ENCODE measurements around the gene SLC2A3. TPM values are rescaled to one million over a fixed set of nuclear protein-coding genes. Genes with fewer than 3 reads are reported as not detected.

SLC2A3 gene
- total RNA-seq, 4 donors from 2014 or later: 8.2 to 64.1 (median 48.0) TPM

DNA sequence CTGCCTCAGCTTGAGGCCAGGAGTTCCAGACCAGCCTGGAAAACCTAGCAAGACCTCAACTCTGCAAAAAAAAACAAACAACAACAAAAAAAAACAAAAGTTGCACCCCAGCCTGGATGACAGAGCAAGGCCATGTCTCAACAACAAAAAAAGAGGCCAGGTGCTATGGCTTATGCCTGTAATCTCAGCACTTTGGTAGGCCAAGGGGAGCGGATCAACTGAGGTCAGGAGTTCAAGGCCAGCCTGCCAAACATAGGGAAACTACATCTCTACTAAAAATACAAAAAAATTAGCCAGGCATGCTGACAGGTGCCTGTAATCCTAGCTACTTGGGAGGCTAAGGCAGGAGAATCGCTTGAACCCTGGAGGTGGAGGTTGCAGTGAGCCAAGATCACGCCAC, 56.7 kb downstream of the SLC2A3 start:
- H3K36me3 ChIP-seq: no peaks in the 10 kb centered on the region
- no peaks in the 10 kb centered on the region for H3K27me3 ChIP-seq
- H3K4me3 ChIP-seq: no peak overlapping the region
- intact Hi-C loops (cut with DNase I; ENCODE audit: low total_unique reads): no loop called here
- H3K4me1 ChIP-seq: no peaks in the 10 kb centered on the region
- no peak for TF ChIP-seq CTCF (IDR thresholded peaks at IDR 0.05)
- no peak for TF ChIP-seq POLR2A (IDR thresholded peaks at IDR 0.05)
- no peak overlapping the region for H3K27ac ChIP-seq
- no peak for DNase-seq
- no peaks in the 10 kb centered on the region for H3K9me3 ChIP-seq

- H3K36me3 ChIP-seq: no peaks in the 10 kb centered on the region
- no peaks in the 10 kb centered on the region for H3K4me1 ChIP-seq
- intact Hi-C loops (cut with DNase I; ENCODE audit: low total_unique reads): no loop called here
- TF ChIP-seq CTCF (IDR thresholded peaks at IDR 0.05): no peak
- no peak for TF ChIP-seq POLR2A (IDR thresholded peaks at IDR 0.05)
- H3K27ac ChIP-seq: no peak overlapping the region
- H3K9me3 ChIP-seq: no peaks in the 10 kb centered on the region
- peaks cover 0 to 4% of the 10 kb centered on the region in 2 donors for H3K27me3 ChIP-seq
- no peak for DNase-seq
- no peak overlapping the region for H3K4me3 ChIP-seq
Measured at GRCh38 chr12:7877420-7877819, 58.6 kb downstream of the SLC2A3 start.

DNA sequence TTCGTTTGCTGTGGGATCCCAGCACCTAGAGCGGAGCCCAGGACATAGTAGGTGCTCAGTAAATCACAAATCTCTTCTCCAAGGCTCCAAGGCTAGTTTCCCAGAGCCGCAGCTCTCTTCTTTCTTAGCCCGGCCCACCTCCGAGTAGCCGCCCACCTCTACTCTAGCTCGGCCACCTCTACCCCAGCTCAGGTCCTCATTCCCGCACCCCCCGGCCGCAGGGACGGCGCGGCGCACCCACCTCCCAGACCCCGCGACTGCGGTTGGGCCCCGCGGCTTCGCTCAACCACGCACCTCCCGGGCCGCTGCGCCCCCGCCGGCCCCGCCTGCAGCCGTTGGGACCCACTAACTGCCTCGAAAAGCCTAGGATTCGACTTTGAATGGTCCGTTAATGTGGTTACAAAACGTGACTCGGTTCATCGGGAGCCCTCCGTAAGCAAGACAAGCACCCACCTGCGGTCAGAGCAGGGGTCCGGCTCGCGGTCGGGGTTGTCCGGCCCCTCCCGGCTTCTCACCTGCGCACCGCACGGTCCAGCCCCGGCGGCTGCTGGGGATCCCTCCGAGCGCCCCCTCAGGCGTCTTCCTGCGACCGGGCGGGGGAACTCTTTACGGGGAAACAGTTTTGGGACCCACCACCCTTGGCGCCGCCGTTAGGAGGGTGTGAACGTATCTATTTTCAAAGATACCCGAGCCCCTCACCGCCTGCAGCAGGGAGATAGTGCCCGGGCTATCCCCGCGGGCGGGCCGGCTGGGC, 63.2 kb downstream of the SLC2A3 start, which contains the start of gene SLC2A14:
TSS of gene SLC2A14 (minus strand) at position 350 of the 754 bp plus-strand sequence. CDS start 3,035 bp downstream, outside the sequence.
- H3K27ac ChIP-seq: no peak within 1 kb of the TSS
- TF ChIP-seq CTCF (IDR thresholded peaks at IDR 0.05) (no peak), POLR2A (IDR thresholded peaks at IDR 0.05) (no peak)
- H3K27me3 ChIP-seq: peaks cover 0 to 4% of the 10 kb centered on the region in 2 donors
- intact Hi-C loops (cut with DNase I; ENCODE audit: low total_unique reads): no loop called here
- H3K4me1 ChIP-seq: no peaks in the 10 kb centered on the region
- H3K36me3 ChIP-seq: no peaks in the 10 kb centered on the region
- peak within 1 kb of the TSS in 1 of 2 donors; percentile 24 for H3K4me3 ChIP-seq
- DNase-seq: no peak
- H3K9me3 ChIP-seq: no peaks in the 10 kb centered on the region

DNA sequence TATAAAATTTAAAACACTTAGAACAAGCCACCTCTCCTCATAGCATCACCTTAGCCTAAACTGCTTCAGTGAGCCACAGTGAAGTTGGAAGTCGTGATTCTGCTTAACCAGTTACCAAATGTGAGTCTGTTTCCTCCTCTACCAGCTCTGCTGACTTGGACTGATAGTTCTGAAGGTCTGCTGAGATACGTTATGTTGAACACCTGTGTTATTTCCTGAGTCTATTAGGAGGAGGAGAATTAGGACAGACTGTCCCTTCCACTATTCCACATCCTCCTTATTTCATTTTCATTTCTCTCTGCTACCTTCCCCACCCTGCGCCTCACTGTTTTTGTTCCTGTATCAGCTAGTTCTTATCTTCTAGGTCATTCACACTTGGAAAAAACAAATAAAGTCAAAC, 65.7 kb downstream of the SLC2A3 start:
- H3K36me3 ChIP-seq: no peaks in the 10 kb centered on the region
- DNase-seq: no peak
- intact Hi-C loops (cut with DNase I; ENCODE audit: low total_unique reads): no loop called here
- no peaks in the 10 kb centered on the region for H3K4me1 ChIP-seq
- H3K27ac ChIP-seq: no peak overlapping the region
- H3K4me3 ChIP-seq: no peak overlapping the region
- H3K9me3 ChIP-seq: no peaks in the 10 kb centered on the region
- peaks cover 0 to 4% of the 10 kb centered on the region in 2 donors for H3K27me3 ChIP-seq
- TF ChIP-seq POLR2A (IDR thresholded peaks at IDR 0.05): no peak
- TF ChIP-seq CTCF (IDR thresholded peaks at IDR 0.05): no peak

Small RNAs within 50 kb of the gene (small RNA-seq; reads per million reads assigned to genes)
- not detected for gene RF00019

Other genes with a start within 250 kb of the SLC2A3 start
- not detected for gene GDF3, start 240.4 kb downstream of the SLC2A3 start, total RNA-seq
- gene DPPA3, start 224.8 kb downstream of the SLC2A3 start, total RNA-seq: not detected
- gene CLEC4C, start 188.8 kb downstream of the SLC2A3 start, total RNA-seq: under 1 TPM in 1 of 4 donors, not detected in 3; 0.62 TPM
- gene NANOGNB, start 171.0 kb downstream of the SLC2A3 start, total RNA-seq: not detected
- gene NANOG, start 146.8 kb downstream of the SLC2A3 start, total RNA-seq: 1 to 10 TPM in 1 of 4 donors, under 1 TPM in 1, not detected in 2; 0.07 to 1.6 TPM
- gene SLC2A14, start 63.3 kb downstream of the SLC2A3 start, total RNA-seq: 1 to 10 TPM in 1 of 4 donors, under 1 TPM in 1, not detected in 2; 0.90 to 1.2 TPM
- gene FOXJ2, start 96.5 kb upstream of the SLC2A3 start, total RNA-seq: 10 to 100 TPM in 2 of 4 donors, 1 to 10 TPM in 2; 7.4 to 37.7 (median 10.8) TPM
- 10 to 100 TPM in 1 of 4 donors, 1 to 10 TPM in 3; 1.0 to 23.8 (median 4.4) TPM for gene C3AR1, start 130.2 kb upstream of the SLC2A3 start, total RNA-seq
- 10 to 100 TPM in 3 of 4 donors, 1 to 10 TPM in 1; 10.0 to 49.6 (median 25.4) TPM for gene NECAP1, start 146.1 kb upstream of the SLC2A3 start, total RNA-seq
- 1 to 10 TPM in 1 of 4 donors, under 1 TPM in 1, not detected in 2; 0.97 to 2.3 TPM for gene CLEC4A, start 187.4 kb upstream of the SLC2A3 start, total RNA-seq
- gene ZNF705A, start 220.8 kb upstream of the SLC2A3 start, total RNA-seq: under 1 TPM in 2 of 4 donors, not detected in 2; 0.07 to 0.15 TPM